H1 (cell line): ENCODE data around the gene UBQLN1. TPM values are rescaled to one million over a fixed set of nuclear protein-coding genes. Genes with fewer than 3 reads are reported as not detected.

ENCODE experiments used
- CTCF ChIA-PET: fragments of 300-600 bp; sonication (Branson Sonifier 250); formaldehyde crosslinking; loops from one replicate; lab custom pipeline; 2021; ENCODE audit not compliant: partially characterized antibody; lab: Charles Lee
- POLR2A ChIA-PET: fragments of 300-600 bp; sonication (Branson Sonifier 250); formaldehyde crosslinking; loops from one replicate; lab custom pipeline; 2021; ENCODE audit warnings: inconsistent platforms; ENCODE audit not compliant: partially characterized antibody; lab: Charles Lee
- DNase-seq, 2 experiments: peaks; one replicate each; pipeline versions ENCODE4 v3.0.0 to v3.0.0-alpha.2; 2010 to 2022; ENCODE audit warnings: low spot score in 2 of 2, low read depth in 1 of 2, mixed read lengths in 1 of 2
- FAIRE-seq: peaks from 2 replicates; lab custom pipeline; 2011; peaks lifted over from hg19 to GRCh38; lab: Jason Lieb, UNC
- H2AFZ ChIP-seq: 2 replicates; pipeline ENCODE4 v1.8.1; 2012; ENCODE audit warnings: low read length, inconsistent platforms
- H2AK5ac ChIP-seq: 2 replicates; pipeline ENCODE4 v1.6.1; 2013; ENCODE audit warnings: low read depth, low read length
- H2BK120ac ChIP-seq: replicated peaks from 2 replicates; pipeline ENCODE3; 2013; ENCODE audit warnings: low read depth, low read length, inconsistent platforms
- H2BK12ac ChIP-seq: 2 replicates; pipeline ENCODE4 v1.6.1; 2013; ENCODE audit warnings: low read depth, low read length
- H2BK15ac ChIP-seq: 2 replicates; pipeline ENCODE4 v1.6.1; 2013; ENCODE audit warnings: low read length
- H2BK20ac ChIP-seq: 2 replicates; pipeline ENCODE4 v1.6.1; 2013; ENCODE audit warnings: low read length
- H2BK5ac ChIP-seq: 2 replicates; pipeline ENCODE4 v1.6.1; 2013; ENCODE audit warnings: low read depth, low read length
- H3K14ac ChIP-seq: 2 replicates; pipeline ENCODE4 v1.6.1; 2013; ENCODE audit warnings: inconsistent platforms; ENCODE audit not compliant: insufficient read length
- H3K18ac ChIP-seq: 2 replicates; pipeline ENCODE4 v1.6.1; 2013; ENCODE audit warnings: low read length; ENCODE audit errors: extremely low read depth
- H3K23ac ChIP-seq: 2 replicates; pipeline ENCODE4 v1.6.1; 2013; ENCODE audit warnings: inconsistent platforms; ENCODE audit not compliant: insufficient read length
- H3K23me2 ChIP-seq: 2 replicates; pipeline ENCODE4 v1.6.1; 2013; ENCODE audit warnings: low read depth, low read length
- H3K27ac ChIP-seq: 2 replicates; pipeline ENCODE4 v1.6.1; 2011; ENCODE audit warnings: low read depth, low read length, inconsistent platforms
- H3K27me3 ChIP-seq, 4 experiments: replicated peaks in 1 of 4; 1 replicate in 1 of 4; 2 replicates in 3 of 4; pipeline versions ENCODE4 v1.6.1 to v1.8.1; 2011 to 2013; ENCODE audit warnings: low read length in 3 of 4, mild to moderate bottlenecking in 3 of 4, inconsistent platforms in 2 of 4, mixed read lengths in 2 of 4, moderate library complexity in 1 of 4; ENCODE audit not compliant: control insufficient read depth in 3 of 4, insufficient read depth in 3 of 4; ENCODE audit errors: extremely low read depth in 1 of 4
- H3K36me3 ChIP-seq, 4 experiments: 2 replicates each; pipeline versions ENCODE4 v1.6.1 to v1.8.1; 2011 to 2013; ENCODE audit warnings: mild to moderate bottlenecking in 4 of 4, low read length in 3 of 4, moderate library complexity in 2 of 4, control low read depth in 1 of 4, inconsistent platforms in 1 of 4; ENCODE audit not compliant: insufficient read depth in 4 of 4, control insufficient read depth in 2 of 4
- H3K4ac ChIP-seq: replicated peaks from 2 replicates; pipeline ENCODE3; 2013; ENCODE audit warnings: low read length, low read depth, mixed read lengths, inconsistent platforms; ENCODE audit not compliant: insufficient read length
- H3K4me1 ChIP-seq, 4 experiments: replicated peaks in 1 of 4; 1 replicate in 1 of 4; 2 replicates in 3 of 4; pipeline versions ENCODE4 v1.6.1 to v1.8.1; 2011 to 2013; ENCODE audit warnings: low read length in 3 of 4, inconsistent platforms in 2 of 4, mixed read lengths in 1 of 4; ENCODE audit not compliant: insufficient read depth in 4 of 4, control insufficient read depth in 3 of 4
- H3K4me2 ChIP-seq, 2 experiments: 2 replicates each; pipeline versions ENCODE4 v1.6.1 to v1.8.1; 2011 to 2013; ENCODE audit warnings: low read depth in 2 of 2, low read length in 2 of 2, control low read depth in 1 of 2, inconsistent platforms in 1 of 2, mild to moderate bottlenecking in 1 of 2; ENCODE audit not compliant: insufficient read depth in 1 of 2
- H3K4me3 ChIP-seq, 4 experiments: fragments of 200-600, 300-600 bp in 1 of 4; sonication (generic), shearing (Covaris generic), sonication (Bioruptor Twin) in 1 of 4; 2 replicates each; pipeline versions ENCODE4 v1.5.1 to v1.8.1; 2011 to 2016; ENCODE audit warnings: low read length in 4 of 4, low read depth in 3 of 4, control low read depth in 2 of 4, inconsistent platforms in 2 of 4, mild to moderate bottlenecking in 2 of 4, mixed read lengths in 1 of 4, moderate library complexity in 1 of 4; ENCODE audit not compliant: insufficient read depth in 2 of 4; ENCODE audit errors: extremely low read depth in 1 of 4
- H3K56ac ChIP-seq: replicated peaks from 2 replicates; pipeline ENCODE3; 2013; ENCODE audit warnings: low read depth, mild to moderate bottlenecking, mixed read lengths, low read length, inconsistent platforms; ENCODE audit not compliant: insufficient read length
- H3K79me1 ChIP-seq: 2 replicates; pipeline ENCODE4 v1.6.1; 2013; ENCODE audit warnings: low read depth, low read length, control low read depth
- H3K79me2 ChIP-seq, 2 experiments: 2 replicates each; pipeline versions ENCODE4 v1.6.1 to v1.8.1; 2012 to 2013; ENCODE audit warnings: low read length in 2 of 2, mild to moderate bottlenecking in 2 of 2, inconsistent platforms in 1 of 2; ENCODE audit not compliant: insufficient read depth in 2 of 2, control insufficient read depth in 1 of 2
- H3K9ac ChIP-seq, 4 experiments: replicated peaks in 1 of 4; 1 replicate in 1 of 4; 2 replicates in 3 of 4; pipeline versions ENCODE4 v1.6.1 to v1.8.1; 2011 to 2013; ENCODE audit warnings: low read depth in 3 of 4, low read length in 3 of 4, control low read depth in 2 of 4, mild to moderate bottlenecking in 2 of 4, moderate library complexity in 2 of 4, inconsistent platforms in 1 of 4; ENCODE audit errors: extremely low read depth in 1 of 4
- H3K9me3 ChIP-seq, 2 experiments: 2 replicates each; pipeline versions ENCODE4 v1.6.1 to v1.8.1; 2012 to 2013; ENCODE audit warnings: mild to moderate bottlenecking in 2 of 2, moderate library complexity in 2 of 2, control low read depth in 1 of 2, inconsistent platforms in 1 of 2, low read depth in 1 of 2, low read length in 1 of 2, mixed read lengths in 1 of 2; ENCODE audit not compliant: insufficient read depth in 2 of 2
- H4K20me1 ChIP-seq, 2 experiments: replicated peaks in 1 of 2; 2 replicates each; pipeline versions ENCODE3 to v1.8.1; 2011 to 2013; ENCODE audit warnings: inconsistent platforms in 2 of 2, low read length in 2 of 2, mild to moderate bottlenecking in 1 of 2; ENCODE audit not compliant: insufficient read depth in 2 of 2, control insufficient read depth in 1 of 2
- H4K5ac ChIP-seq: 2 replicates; pipeline ENCODE4 v1.6.1; 2013; ENCODE audit warnings: low read length, low read depth, mixed read lengths, inconsistent platforms; ENCODE audit not compliant: insufficient read length
- H4K8ac ChIP-seq: 2 replicates; pipeline ENCODE4 v1.8.0; 2013; ENCODE audit warnings: mild to moderate bottlenecking, moderate library complexity, low read length, inconsistent platforms; ENCODE audit not compliant: insufficient read depth; ENCODE audit errors: extremely low read depth
- H4K91ac ChIP-seq: replicated peaks from 2 replicates; pipeline ENCODE3; 2013; ENCODE audit warnings: low read length, mixed read lengths, inconsistent platforms; ENCODE audit not compliant: insufficient read length
- BRCA1 ChIP-seq: IDR thresholded peaks from 2 replicates; pipeline ENCODE4 v1.6.1; 2012; ENCODE audit warnings: low read depth, low read length, improper control_type of control experiment
- CREB1 ChIP-seq: IDR thresholded peaks from 2 replicates; pipeline ENCODE4 v1.6.1; 2012; ENCODE audit warnings: inconsistent platforms
- GTF2F1 ChIP-seq: IDR thresholded peaks from 2 replicates; pipeline ENCODE4 v1.6.1; 2012; ENCODE audit warnings: low read depth, low read length, improper control_type of control experiment, borderline replicate concordance
- JUN ChIP-seq: IDR thresholded peaks from 2 replicates; pipeline ENCODE4 v1.6.1; 2011; ENCODE audit warnings: low read depth, mild to moderate bottlenecking, improper control_type of control experiment, low read length
- JUND ChIP-seq: IDR thresholded peaks from 2 replicates; pipeline ENCODE4 v1.6.1; 2011; ENCODE audit warnings: mild to moderate bottlenecking, improper control_type of control experiment, low read length
- KDM4A ChIP-seq: IDR thresholded peaks from one replicate; pipeline ENCODE4 v1.7.1; 2012; ENCODE audit warnings: low read depth, mild to moderate bottlenecking, moderate library complexity, low read length, inconsistent platforms; ENCODE audit not compliant: severe bottlenecking
- POLR2A ChIP-seq, 2 experiments: IDR thresholded peaks; 1 replicate in 1 of 2; 2 replicates in 1 of 2; pipeline ENCODE4 v1.6.1; 2011; ENCODE audit warnings: low read depth in 2 of 2, low read length in 2 of 2, mild to moderate bottlenecking in 2 of 2; ENCODE audit errors: control extremely low read depth in 1 of 2
- RNF2 ChIP-seq: fragments of 200-900, 300-1000 bp; sonication (generic); IDR thresholded peaks from 2 replicates; pipeline ENCODE4 v1.7.1; 2016; ENCODE audit warnings: borderline replicate concordance, low read depth, mild to moderate bottlenecking, antibody characterized with exemption, low read length; ENCODE audit not compliant: poor library complexity, severe bottlenecking; ENCODE audit errors: missing control alignments
- SIN3A ChIP-seq, 2 experiments: IDR thresholded peaks in 1 of 2; conservative IDR thresholded peaks in 1 of 2; 2 replicates each; pipeline ENCODE4 v1.6.1; 2011 to 2012; ENCODE audit warnings: low read length in 2 of 2, improper control_type of control experiment in 1 of 2, low read depth in 1 of 2, mild to moderate bottlenecking in 1 of 2
- polyA plus RNA-seq, 7 experiments: library from polyadenylated mRNA; depleted of rRNA in 3 of 7; stranded (reverse) in 5 of 7; unstranded in 2 of 7; fragments of >200 nt in 5 of 7; fragments of 200-250 nt in 2 of 7; gene quantifications; 1 replicate in 5 of 7; 2 replicates in 1 of 7; 4 replicates in 1 of 7; pipeline versions ENCODE4 v1.2.1 to v1.2.3, GENCODE V29; 2011 to 2013; ENCODE audit warnings: missing spikeins in 2 of 7, mixed read lengths in 2 of 7
- total RNA-seq: library from RNA; stranded (reverse); fragmentation: NEBNext Ultra II Directional; extraction: Animal tissue kit (Norgen Biotek cat#: 25700); gene quantifications from 2 replicates; pipeline ENCODE4 v1.2.1, GENCODE V29; 2021
- TF ChIP-seq, protein P1 (sequence below): IDR thresholded peaks from 2 replicates; pipeline ENCODE4 v1.6.1; 2012; ENCODE audit warnings: inconsistent platforms

The UBQLN1 gene
- total and polyA plus RNA-seq, 2 of the 8 experiments (the other 6 are each of a cell fraction or from before 2014, with no cell fraction given), result 62.4 to 105 TPM

DNA sequence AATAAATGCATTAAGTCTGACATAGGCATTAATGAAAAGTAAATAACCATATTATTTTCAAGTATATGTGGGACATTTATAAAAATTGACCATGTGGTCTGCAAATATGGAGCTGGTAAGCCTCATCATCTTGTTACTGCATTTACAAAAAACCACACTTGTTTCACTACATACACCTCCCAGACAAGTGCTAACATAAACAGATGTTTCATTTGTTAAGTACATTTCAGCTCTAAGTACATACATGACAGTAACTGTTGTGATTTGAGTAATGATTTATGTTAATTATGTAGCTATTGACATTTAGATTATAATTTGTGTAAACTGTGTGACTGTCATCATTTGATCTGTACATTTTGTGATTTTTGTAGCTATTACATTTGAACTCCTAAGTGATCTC lies 70.9 kb downstream of the UBQLN1 start:
- Histone ChIP-seq H3K23me2 (no peaks in the 10 kb centered on the region), H3K36me3 (no peaks in the 10 kb centered on the region), H3K79me2 (no peaks in the 10 kb centered on the region), H4K91ac (no peak overlapping the region), H3K79me1 (no peaks in the 10 kb centered on the region), H3K9me3 (no peaks in the 10 kb centered on the region), H3K4me2 (no peak overlapping the region), H3K4me1 (no peaks in the 10 kb centered on the region), H2BK20ac (no peak overlapping the region), H3K56ac (no peak overlapping the region), H3K23ac (no peak overlapping the region), H3K18ac (no peak overlapping the region), H2BK120ac (no peak overlapping the region), H3K27ac (no peak overlapping the region), H2AFZ (no peak overlapping the region), H3K4ac (no peak overlapping the region), H2BK5ac (no peak overlapping the region), H2BK12ac (no peak overlapping the region), H3K14ac (no peak overlapping the region), H3K4me3 (no peak overlapping the region), H3K27me3 (no peaks in the 10 kb centered on the region), H4K5ac (no peak overlapping the region), H4K20me1 (no peaks in the 10 kb centered on the region), H4K8ac (no peak overlapping the region), H2BK15ac (no peak overlapping the region), H2AK5ac (no peak overlapping the region), H3K9ac (no peak overlapping the region)
- FAIRE-seq (no peak), DNase-seq (no peak)
- POLR2A ChIA-PET, result interaction anchor here (1.5 kb wide), 1 partner anchor 12 kb away, joined by 3 read pairs; no protein-coding TSS in a partner anchor
- CTCF ChIA-PET, result interaction anchor here (1.0 to 3.2 kb wide), 4 partner anchors 12 to 72 kb away, joined by 3 to 17 read pairs (median 6); partner anchors contain the start of gene IDNK
- TF ChIP-seq KDM4A, result no peak
- TF ChIP-seq GTF2F1, result no peak
- no peak for TF ChIP-seq JUND
- TF ChIP-seq CREB1, result no peak
- no peak for TF ChIP-seq RNF2
- no peak for TF ChIP-seq BRCA1
- TF ChIP-seq, protein P1, sequence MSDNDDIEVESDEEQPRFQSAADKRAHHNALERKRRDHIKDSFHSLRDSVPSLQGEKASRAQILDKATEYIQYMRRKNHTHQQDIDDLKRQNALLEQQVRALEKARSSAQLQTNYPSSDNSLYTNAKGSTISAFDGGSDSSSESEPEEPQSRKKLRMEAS, result no peak
- no peak for TF ChIP-seq JUN
- no peak for TF ChIP-seq POLR2A (IDR thresholded peaks at IDR 0.05; ENCODE audit: control extremely low read depth in 1 of 2, low read depth in 2 of 2, low read length in 2 of 2)
- TF ChIP-seq SIN3A (conservative IDR thresholded peaks at IDR 0.05 in 1 of 2, IDR thresholded peaks at IDR 0.05 in 1 of 2; ENCODE audit: low read depth in 1 of 2, low read length in 2 of 2), result no peak
